Spleen (tissue), 7 donors: Measurements from ENCODE around the gene FASTKD3.

Source experiments
- CTCF ChIP-seq, 11 experiments: fragments of 200-600 bp in 7 of 11; fragments of 450-650 bp in 4 of 11; sonication (generic) in 4 of 11; IDR thresholded peaks in 8 of 11; conservative IDR thresholded peaks in 3 of 11; 1 replicate in 7 of 11; 2 replicates in 4 of 11; pipeline versions ENCODE4 v1.4.0 to v1.8.0; 2016 to 2021; ENCODE audit warnings: antibody characterized with exemption in 11 of 11, inconsistent platforms in 4 of 11, mild to moderate bottlenecking in 1 of 11
- POLR2A ChIP-seq, 3 donors: fragments of 450-650 bp; IDR thresholded peaks; one replicate each; pipeline ENCODE4 v1.5.1; 2017; ENCODE audit warnings: antibody characterized with exemption in 3 of 3, mild to moderate bottlenecking in 1 of 3
- POLR2AphosphoS5 ChIP-seq, 3 donors: sonication (generic); formaldehyde crosslinking; IDR thresholded peaks; one replicate each; pipeline ENCODE4 v1.5.1; 2017; ENCODE audit warnings: antibody characterized with exemption in 3 of 3
- donor health status: DM: no; HTN: no; CAD: no; lungs with moderate emphysema.
- donor health status: DM: no; HTN: no; CAD: no.
- donor health status: DM: no; HTN: no; CAD: no.

GRCh38 chr5:7916171-7916804 is 47.5 kb upstream of the FASTKD3 start:
- no peak for TF ChIP-seq CTCF (IDR thresholded peaks at IDR 0.05 in 8 of 11, conservative IDR thresholded peaks at IDR 0.05 in 3 of 11)
- TF ChIP-seq POLR2A (IDR thresholded peaks at IDR 0.05), result no peak
- TF ChIP-seq POLR2AphosphoS5 (IDR thresholded peaks at IDR 0.05), result no peak
